Stimulated activated CD4-positive, alpha-beta T cell treated with anti-CD3 and anti-CD28 coated beads, Interleukin-1b, Interleukin-23, amount 100 ng/mL, for 48 hours (primary cell): ENCODE data around the gene NEAT1.
"Not testable (repeated sequence)": the region's sequence is repeated elsewhere in the genome, so short reads cannot be mapped to it uniquely, and the experiment has no call there.

ENCODE experiments used
- DNase-seq: peaks from one replicate; pipeline ENCODE4 v3.0.0-alpha.2; 2020

The NEAT1 gene

DNA sequence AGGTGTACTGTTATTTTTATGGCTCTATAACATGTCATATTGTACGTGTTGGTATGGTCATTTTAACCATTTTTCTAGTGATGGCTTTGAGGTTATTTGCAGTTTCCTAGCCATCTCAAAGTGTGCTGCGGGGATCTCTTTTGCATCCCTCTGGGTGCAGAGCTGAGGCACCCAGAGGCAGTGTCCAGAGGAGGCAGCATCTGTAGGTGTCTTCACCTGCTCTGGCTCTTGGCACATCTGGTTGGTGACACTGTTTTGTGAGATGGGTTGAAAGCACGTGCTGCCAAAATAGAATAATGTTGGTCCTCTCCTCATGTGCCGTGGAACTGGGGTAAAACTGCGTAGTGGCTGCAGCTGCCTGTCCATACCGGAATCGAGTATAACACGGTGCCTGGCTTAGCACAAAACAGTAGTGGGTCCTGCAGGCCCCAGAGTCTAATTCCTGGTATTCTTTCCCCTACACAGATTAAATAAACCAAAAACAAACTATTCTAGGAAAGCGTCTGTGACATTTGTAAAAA is 12.9 kb downstream of the NEAT1 start:
- no peak for DNase-seq

DNA sequence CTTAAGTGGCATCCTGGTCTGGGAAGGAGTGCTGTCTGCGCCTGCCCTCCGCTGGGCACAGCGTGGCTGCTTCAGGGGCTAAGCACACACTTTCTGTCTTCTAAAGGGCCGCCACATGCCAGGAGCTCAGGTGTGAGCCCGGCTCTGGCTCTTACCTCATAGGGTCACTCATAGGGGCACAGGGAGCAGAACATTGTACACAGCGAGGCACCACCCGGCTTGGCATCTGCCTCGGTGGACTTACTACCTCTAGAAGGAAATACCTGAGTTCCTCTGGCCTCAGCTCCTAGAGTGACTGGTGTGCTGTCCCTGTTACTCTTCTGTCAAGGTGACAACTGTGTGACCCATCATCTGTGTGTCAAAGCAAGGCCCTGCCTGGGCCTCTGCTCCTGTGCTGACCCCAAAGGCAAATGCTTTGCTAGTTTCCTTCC is 13.4 kb downstream of the NEAT1 start:
- DNase-seq: no peak

DNA sequence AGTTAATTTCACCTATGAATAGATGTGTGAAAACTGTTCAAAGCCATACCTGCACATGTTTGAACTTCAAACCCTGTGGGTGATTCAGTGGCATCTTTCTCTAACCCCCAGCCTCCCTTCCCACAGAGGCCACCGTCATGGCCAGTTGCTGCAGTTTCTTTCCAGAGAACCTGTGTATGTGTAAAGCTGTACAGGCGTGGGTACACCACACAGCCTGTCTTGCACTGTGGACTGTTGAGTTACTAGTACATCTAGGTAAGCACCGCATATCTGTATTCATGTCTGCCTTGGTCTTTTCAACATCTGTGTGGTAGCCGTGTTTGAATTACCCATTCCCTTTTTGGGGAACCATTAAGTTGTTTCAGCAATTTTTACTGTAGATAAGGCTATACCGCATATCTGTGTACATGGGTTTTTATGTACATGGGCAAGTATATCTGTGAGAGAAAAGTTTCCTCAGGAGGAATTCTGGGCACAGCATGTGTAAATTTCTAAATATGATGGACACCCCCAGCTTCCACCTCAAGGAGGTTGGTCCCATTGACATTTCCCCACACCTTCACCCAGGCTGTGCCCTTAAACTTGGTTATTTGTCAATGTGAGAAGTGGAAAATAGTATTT is 13.9 kb downstream of the NEAT1 start:
- peak; percentile 27 for DNase-seq

DNA sequence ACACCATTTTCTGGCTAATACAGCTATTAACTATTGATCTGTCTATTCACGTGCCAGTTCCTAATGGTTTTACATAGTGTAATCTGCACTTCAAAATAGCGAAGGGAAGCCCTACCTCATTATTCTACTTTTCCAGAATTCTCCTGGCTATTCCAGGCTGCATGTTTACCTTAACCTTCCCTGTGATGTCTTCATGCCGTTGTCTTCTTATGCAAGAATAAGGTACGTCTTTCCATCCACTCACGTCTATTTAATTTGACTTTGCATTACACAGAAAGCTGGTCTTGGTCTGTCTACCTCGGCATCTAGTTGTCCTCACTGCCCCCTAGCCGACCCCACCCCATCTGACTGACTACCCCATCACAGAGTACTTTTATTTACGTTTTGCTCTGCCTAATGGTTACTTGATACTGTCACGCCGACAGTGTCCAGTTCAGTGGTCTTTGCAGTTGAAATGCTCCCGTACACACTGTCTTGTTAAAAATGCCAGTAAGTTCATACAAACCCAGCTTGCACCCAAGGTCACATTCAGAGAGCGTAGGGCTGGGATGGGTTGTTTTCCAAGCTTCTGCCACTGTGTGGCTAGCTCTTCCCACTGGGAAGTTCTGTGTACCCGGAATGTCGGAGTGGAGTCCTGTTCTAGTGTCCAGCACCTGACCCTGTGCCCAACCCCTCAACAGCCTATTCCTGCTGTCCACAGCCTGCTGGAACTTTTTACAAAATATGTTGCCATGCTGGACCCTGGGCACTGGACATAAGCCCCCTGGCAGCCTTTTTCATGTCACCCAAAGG is 15.0 kb downstream of the NEAT1 start:
- DNase-seq: no peak

DNA sequence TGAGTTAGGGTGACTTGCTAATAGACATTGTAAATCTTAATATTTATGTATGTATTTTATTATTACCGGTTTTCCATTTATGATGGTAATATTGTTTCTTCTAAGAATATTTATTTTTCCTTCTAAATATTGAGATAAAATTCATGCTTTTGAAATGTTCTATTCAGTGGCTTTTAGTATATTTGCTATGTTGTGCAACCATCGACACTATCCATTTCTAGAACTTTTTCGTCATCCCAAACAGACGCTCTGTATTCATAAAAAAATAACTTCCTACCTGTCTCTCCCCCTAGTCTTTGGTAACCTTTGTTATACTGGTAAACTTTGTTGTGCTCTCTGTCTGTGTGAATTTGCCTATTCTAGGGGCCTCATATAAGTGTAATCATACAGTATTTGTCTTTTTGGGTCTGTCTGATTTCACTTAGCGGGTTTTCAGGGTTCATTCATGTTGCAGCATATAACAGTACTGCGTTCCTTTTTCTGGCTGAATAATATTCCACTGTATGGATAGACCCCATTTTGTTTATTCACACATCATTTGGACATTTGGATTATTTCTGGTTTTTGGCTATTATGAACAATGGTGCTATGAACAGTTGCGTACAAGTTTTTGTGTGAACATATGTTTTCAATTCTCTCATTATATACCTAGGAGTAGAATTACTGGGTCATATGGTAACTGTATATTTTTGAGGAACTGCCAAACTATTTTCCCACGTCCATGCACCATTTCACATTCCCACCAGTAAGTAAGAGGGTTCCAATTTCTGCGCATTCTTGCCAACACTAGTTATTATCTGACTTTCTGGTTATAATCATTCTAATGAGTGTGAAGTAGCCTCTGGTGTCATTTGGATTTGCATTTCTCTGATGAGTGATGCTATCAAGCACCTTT is 15.9 kb downstream of the NEAT1 start:
- DNase-seq: no peak

DNA sequence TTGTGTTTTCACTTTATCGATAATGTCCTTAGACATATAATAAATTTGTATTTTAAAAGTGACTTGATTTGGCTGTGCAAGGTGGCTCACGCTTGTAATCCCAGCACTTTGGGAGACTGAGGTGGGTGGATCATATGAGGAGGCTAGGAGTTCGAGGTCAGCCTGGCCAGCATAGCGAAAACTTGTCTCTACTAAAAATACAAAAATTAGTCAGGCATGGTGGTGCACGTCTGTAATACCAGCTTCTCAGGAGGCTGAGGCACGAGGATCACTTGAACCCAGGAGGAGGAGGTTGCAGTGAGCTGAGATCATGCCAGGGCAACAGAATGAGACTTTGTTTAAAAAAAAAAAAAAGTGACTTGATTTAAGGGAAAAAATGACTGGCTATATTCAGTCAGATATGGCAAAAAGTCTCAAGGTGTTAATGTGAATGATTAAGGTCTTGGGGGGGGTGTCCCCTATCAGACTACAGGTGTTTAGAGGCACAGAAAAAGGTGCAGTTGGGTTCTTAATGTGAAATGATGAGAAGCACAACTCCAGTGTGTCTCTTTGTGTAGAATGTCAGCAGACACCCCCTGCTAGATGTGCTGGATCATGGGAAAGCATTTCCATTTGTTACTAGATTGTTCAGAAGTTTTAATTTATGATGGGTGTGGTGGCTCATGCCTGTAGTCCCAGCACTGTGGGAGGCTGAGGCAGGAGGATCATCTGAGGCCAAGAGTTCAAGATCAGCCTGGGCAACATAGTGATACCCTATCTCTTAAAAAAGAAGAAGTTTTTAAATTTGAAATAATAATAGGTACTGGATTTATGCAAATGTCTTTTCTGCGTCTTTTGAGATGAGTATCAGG is 17.0 kb downstream of the NEAT1 start:
- peak; percentile 25 for DNase-seq

DNA sequence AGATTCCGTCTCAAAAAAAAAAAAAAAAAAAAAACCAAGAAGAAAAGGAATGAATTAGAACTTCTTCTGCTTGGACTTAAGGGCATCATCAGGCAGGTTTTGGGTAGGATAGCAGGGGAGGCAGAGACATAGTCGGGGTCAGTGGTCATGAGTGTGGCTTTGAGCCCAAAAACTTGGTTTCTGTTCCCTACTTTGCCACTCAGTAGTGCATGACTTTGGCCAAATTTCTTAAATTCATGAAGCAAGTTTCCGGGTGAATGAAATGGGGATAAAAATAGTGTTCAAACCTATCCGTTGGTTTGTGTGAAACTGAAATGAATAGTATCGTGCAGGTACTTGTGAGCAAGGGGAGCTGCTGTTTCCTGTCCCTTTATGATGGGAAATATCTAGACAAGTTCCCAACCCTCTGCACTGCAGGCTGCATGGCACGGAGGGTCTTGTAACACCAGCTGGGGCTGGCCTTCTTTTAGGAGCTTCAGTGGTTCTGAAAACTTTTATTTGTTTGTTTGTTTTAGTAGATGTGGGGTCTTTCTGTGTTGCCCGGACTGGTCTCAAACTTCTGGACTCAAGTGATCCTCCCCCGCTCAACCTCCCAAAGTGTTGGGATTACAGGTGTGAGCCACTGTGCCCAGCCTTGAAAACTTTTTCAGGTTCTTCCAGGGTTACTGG is 18.4 kb downstream of the NEAT1 start:
- no peak for DNase-seq

DNA sequence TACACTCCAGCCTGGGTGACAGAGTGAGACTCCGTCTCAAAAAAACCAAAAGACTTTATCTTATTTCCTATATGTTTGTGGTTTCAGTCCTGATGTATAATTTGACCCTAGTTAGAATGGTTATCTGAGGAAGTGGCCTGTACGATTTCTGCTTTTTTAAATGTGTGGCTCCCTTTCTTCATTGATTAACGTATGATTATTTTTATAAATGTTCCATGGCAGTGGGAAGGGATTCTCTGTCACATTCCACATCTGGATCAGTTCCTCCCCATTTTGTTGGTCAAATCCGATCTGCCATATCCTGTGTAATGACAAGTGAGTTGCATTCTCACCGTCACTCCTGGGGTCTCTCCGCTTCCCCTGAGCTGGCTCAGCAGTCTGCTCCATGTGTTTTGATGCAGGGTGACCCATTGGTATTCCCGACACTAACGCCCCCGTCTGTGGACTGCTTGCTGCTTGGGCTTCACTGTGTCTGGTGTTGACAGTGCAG is 20.3 kb downstream of the NEAT1 start:
- DNase-seq: no peak

DNA sequence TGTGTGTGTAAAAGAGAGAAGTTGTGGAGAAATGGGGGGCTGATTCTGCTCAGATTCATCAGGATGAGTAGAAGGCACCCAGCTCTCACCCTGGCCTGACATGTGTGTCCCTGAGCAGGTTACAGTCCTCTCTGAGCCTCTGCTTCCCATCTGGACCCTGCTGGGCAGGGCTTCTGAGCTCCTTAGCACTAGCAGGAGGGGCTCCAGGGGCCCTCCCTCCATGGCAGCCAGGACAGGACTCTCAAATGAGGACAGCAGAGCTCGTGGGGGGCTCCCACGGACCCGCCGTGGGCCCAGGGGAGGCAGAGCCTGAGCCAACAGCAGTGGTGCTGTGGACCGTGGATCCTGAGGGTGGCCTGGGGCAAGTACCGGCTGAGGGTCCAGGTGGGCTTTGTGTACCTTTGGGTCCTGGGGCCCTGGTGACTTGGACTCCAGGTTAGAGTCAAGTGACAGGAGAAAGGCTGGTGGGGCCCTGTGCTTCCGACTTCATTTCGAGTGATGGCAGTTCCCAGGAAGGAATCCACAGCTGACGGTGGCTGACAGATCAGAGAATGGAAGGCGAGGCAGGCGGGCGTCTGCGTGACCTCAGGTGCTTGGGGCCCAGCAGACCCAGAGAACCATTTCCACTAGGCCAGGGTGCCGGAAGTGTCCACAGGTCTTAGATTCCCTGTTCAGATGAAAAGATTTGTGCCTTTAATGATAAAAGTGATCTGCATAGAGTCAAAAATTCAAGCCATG is 21.9 kb downstream of the NEAT1 start:
- no peak for DNase-seq

DNA sequence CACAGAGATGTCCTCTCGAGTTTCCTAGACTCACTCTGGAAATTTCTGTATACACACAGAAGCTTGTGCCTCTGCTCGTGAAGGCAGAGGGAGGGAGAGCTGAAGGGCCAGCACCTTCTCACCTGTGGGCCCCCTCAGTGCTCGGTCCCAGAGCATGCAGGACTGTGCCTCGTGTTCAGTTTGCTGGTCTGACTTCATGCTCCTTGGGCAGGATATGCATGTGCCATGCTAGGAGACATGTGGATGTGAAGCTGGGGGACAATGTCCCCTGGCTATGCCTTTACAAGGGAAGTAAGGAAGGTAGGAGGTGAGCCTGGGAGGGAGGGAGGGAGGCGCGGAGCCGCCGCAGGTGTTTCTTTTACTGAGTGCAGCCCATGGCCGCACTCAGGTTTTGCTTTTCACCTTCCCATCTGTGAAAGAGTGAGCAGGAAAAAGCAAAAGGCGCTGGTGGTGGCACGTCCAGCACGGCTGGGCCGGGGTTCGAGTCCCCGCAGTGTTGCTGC is 22.6 kb downstream of the NEAT1 start:
- no peak for DNase-seq

DNA sequence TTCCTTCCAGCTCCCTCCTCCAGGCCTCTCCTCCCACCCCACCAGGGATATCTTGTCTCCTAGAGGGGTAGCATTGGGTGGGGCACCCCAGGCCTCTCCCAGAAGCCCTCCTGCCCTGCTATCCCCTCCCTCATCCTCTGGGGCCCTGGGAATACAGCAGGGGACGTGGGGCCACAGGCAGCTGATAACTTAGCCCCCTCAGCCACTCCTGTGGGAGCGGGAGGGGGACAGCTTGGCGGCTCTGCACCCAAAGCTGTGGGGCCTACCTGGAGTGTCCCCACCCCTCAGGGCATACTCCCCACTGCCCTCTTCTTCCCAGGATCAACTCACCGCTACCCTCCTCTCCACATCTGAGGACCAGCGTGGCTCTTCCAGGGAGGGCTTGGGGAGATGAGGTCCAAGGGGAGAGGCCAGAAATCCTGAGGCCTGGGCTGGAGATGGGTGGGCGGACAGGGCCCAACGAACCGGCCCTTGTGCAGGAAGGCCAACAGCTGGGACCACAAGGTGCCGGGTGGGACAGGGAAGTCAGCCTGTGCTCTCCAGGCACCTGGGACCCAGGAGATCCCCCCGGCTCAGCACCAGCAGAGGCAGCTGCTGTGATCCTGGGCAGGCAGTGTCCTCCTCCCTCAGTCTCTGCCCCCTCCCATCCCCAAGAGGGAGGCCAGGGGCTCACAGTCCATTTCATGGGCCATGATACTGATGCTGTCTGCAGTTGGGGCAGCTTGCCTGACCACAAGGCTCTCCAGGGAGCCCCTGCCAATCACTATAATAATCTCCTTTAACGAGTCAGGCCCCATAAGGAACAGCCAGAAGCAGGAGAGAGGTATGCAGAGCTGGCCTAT is 23.2 kb downstream of the NEAT1 start:
- no peak for DNase-seq

DNA sequence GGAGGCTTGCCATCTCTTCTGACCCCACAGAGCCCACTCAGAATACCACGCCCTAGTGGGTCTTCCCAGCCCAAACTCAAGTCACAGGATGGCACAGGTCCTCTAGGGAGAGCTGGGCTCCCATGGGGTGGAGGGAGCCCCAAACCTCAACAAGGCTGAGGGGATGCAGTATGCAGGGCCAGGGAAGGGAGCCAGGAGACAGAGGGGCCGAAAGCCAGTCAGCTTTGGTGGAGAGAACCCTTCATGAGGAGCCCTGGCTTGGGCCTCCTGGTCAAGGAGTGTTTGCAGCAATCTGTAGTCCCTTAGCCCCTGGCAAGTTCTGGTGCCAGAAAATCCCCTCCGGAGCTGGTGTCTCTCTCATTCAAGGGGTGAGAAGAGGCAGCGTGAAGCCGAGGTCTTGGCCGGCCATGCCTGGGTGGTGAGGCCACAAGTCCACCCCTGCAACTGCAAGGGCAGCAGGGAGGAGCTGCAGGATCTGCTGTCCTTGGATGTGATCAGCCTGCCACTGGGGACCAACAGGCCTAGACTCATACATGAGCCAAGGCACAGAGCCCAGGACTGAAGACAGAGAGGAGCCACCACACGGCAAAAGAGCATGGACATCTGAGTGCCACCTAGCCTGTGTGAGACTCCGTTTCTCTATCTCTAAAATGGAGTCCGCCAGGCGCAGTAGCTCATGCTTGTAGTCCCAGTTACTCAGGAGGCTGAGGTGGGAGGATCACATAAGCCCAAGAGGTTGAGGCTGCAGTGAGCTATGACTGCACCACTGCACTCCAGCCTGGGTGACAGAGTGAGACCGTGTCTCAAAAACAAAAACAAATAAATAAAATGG is 24.1 kb downstream of the NEAT1 start:
- DNase-seq: no peak

DNA sequence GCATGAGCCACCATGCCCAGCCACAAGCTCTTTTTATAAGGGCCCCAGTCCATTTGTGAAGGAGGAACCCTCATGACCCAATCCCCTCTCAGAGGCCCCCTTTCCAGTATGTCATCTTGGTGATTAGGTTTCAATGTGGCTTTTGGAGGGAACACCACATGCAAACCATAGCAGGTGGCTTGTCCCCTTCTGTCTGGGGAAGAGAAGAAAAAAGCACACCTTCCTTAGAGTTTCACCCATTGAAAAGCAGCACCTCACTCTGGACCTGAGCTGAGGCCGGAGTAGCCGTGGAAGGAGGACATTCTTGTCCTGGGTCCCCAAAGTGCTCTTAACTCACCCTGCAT is 25.4 kb downstream of the NEAT1 start:
- DNase-seq: no peak

DNA sequence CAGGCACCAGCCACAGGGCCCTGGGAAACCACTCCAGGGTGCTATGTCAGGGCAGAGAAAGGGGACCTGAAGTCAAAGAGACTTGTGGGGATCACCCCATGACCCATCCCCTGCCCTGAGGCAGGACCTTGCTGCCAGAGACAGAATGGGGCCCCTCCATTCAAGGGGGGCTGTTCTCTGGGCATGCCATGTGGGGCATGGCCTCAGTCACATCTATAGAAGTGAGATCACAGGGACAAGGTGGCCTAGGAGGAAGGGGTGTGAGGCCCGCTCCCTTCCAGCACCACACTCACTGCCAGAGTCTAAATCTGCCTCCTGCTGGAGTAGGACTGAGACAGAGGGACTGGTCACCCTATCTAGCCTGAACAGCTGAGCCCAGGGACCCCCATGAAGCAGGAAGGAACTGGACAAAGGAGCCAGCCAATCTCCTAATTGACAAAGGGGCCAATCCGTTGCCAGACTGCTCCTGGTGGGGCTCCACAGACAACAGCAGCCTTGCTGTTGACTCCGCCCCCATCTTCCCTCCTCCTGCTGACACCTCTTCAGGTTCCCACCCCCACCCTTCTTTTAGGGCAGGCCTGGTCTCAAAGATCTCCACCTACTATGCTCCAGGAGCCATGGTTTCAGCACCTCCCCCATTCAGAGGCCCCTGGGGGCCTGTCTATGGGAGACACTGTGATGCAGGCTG is 26.0 kb downstream of the NEAT1 start:
- DNase-seq: no peak

DNA sequence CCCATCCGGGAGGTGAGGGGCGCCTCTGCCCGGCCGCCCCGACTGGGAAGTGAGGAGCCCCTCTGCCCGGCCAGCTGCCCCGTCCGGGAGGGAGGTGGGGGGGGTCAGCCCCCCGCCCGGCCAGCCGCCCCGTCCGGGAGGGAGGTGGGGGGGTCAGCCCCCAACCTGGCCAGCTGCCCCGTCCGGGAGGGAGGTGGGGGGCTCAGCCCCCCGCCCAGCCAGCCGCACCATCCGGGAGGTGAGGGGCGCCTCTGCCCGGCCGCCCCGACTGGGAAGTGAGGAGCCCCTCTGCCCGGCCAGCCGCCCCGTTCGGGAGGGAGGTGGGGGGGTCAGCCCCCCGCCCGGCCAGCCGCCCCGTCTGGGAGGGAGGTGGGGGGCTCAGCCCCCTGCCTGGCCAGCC is 28.7 kb downstream of the NEAT1 start:
- DNase-seq: not testable (repeated sequence)

DNA sequence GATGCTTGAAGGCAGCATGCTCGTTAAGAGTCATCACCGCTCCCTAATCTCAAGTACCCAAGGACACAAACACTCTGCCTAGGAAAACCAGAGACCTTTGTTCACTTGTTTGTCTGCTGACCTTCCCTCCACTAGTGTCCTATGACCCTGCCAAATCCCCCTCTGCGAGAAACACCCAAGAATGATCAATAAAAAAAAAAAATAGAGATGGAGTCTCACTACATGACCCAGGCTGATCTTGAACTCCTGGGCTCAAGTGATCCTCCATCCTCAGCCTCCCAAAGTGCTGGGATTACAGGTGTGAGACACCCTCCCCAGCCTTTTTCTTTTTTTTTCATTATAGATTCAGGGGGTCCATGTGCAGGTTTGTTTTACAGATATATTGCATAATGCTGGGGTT is 29.7 kb downstream of the NEAT1 start:
- DNase-seq: not testable (repeated sequence)

DNA sequence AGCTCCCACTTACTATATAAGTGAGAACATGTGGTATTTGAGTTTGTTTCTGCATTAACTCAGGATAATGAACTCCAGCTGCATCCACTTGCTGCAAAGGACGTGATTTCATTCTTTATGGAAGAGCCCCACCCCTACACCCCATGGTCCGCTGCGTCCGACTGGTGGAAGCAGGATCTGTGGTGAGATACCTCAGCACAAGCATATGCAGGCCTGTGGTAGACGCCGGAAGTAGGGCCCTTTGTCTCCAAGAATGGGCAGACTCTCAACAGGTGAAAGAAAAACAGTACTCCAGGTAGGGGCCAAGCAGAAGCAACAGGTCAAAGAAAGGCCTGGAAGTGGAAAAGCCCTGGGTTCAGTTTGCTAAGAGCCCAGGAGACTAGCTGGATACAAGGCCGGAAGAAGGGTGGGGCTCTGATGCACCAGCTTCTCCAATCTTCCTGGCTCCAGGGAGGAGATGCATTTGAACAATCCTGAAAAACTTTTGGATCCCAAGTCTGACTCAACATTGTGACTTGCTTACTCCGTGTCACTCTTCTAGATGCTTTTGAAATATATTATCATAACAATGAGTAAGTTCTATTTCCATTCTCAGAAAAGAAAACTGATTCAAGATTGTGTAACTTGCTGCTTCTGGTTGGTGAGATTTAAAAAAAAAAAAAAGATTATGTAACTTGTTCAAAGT is 30.4 kb downstream of the NEAT1 start:
- DNase-seq: no peak

DNA sequence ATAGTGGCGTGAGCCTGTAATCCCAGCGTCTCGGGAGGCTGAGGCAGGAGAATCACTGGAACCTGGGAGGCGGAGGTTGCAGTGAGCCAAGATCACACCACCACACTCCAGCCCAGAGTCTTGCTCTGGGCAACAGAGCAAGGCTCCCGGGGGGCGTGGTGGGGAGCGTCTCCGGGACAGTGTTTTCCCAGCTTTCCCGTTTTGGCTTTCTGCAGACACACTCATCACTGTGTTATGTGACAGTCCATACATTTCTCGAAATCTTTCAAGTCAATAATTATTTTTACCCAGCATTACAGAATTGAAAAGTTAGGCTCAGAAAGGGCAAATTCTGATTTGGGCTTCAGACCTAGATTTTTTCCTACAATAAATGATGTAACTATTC is 31.7 kb downstream of the NEAT1 start:
- no peak for DNase-seq
